HT-29 (cell line): ENCODE results near the gene TCL1B. TPM values are rescaled to one million over a fixed set of nuclear protein-coding genes. Genes with fewer than 3 reads are reported as not detected.
"Not testable (repeated sequence)": the region's sequence is repeated elsewhere in the genome, so short reads cannot be mapped to it uniquely, and the experiment has no call there.

Source experiments
- DNase-seq: peaks from one replicate; pipeline ENCODE4 v3.0.0-alpha.2; 2015; ENCODE audit warnings: low spot score
- total RNA-seq: library from RNA; depleted of rRNA; stranded (reverse); fragments of >200 nt; shearing (Covaris generic); gene quantifications from 2 replicates; pipeline ENCODE4 v1.2.3, GENCODE V29; 2014

Gene TCL1B
- total RNA-seq, 1 experiment from 2014 or later: not detected

DNA sequence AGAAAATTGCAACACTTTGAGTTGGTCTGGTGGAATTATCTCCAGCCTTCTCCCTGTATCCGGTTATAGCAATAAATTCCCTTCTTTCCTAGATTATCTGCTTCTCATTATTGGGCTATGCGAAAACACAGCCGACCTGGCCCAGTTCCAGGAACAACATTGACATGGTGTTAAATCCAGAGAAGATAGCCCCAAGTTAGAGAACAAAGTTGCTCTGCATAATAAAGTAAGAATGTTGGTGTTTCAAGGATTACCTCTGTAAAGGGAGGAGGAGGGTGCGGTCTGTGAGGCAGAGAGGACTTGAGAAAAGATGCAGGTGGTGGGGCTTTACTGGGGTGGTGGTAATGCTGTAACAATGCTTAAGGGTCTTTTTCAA lies 15.6 kb downstream of the TCL1B start:
- no peak for DNase-seq

DNA sequence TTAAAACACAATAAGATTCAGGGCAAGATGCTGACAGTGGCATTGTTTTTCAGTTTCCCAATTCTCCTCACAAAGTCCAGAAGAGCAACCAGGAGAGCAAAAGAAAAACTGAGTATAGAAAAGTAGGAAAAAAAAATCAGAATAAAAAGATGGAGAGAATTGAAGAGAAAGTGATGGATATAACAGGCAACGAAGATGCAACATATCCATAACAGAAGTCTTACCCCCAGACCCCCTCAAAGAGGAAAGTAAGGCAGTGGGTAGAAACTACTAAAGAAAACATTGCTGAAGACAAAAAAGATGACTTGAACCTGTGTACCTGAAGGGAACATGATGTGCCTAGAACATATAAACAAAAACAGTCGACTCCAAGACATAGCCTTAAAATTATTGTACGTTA lies 17.1 kb downstream of the TCL1B start:
- DNase-seq: no peak

DNA sequence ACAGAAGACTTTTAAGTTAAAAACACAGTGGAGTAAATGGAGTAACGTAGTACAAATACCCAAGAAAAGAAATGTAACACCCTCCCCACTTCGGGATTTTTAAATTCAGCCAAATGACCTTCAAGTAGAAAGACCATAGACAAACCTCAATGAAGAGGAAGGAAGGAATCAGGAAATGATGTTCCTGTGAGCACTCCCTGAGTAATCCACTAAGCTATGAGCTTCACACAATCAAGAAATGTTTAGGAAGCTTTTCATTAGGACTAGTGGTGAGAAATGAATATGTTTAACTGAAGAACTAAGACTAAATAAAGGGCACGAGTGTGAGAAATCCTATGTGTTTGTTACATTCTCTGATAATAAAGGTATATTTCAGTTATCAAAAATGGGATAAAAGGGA lies 17.6 kb downstream of the TCL1B start:
- no peak for DNase-seq

DNA sequence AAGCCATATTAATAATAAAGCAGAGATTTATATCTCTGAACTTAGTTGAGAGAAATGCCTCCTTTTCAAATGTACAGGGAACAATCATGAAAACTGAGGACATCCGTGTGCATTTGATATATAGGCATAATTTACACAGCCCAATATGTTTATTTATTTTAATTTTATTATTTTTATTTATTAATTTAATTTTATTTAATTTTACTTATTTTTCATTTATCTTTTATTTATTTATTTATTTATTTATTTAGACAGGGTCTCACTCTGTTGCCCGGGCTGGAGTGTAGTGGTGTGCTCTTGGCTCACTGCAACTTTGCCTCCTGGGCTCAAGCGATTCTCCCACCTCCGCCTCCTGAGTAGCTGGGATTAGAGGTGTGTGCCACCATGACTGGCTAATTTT lies 19.3 kb downstream of the TCL1B start:
- DNase-seq: no peak

DNA sequence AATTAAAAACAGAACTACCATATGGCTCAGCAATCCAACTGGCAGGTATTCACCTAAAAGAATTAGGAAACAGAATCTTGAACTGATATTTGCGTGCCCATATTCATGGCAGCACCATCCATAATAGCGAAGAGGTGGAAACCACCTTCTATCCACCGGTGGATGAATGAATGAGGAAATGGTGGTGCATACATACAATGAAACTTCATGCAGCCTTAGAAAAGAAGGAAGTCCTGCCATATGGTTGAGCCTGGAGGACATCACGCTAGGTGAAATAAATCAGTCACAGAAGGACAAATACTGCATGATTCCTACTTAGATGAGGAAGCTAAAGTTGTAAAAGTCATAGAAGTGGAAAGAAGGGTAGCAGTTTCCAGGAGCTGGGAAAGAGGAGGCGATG lies 21.1 kb downstream of the TCL1B start:
- DNase-seq: no peak

DNA sequence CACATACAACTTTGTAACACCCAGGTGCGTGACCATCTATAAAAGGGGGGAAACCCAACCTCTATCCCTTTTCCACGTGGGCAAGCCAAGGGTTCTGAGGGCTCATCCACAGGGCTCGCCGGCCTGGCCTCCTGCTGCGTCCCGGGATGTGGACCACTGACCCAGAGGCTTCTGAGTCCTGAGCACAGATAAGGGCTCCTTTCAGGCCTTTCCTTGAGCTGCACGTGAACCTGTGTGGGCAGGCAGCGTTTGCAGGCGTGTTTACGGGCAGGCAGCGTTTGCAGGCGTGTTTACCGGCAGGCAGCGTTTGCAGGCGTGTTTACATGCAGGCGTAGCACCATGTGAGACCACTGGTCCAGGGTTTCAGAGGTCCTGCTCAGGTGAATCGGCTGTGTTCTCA lies 23.9 kb downstream of the TCL1B start:
- no peak for DNase-seq

DNA sequence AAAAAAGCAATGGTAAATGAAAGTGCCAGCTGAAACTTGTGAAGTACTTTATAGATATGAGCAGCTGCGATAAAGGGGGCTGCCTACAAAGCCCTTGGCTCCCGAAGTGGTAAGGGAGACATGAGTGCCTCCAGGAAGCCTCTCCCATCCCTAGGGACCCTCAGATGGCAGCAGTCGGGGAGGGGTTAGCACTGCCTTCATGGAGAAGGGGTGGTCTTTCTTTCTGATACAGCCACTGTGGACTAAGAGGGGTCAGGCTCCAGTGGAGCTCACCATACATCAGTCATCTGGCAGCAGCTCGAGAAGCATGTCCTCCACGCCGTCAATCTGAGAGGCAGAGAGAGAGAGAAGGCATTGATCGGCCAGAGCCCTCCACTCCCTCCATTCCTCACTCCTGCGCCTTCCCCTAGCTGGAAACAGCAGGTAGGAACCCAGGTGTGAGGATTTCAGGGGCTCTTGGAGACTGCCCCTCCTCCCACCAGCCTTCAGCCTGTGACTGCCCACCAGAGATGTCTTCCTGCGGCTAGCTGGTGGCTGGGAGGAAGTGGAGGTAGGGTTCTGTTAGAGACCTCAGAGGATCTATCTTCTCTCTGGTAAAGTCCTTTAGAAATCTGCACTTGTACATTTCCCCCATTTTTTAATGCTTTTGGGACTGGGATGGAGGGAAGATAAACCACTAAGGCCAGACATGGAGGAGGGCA lies 25.4 kb downstream of the TCL1B start:
- DNase-seq: no peak

DNA sequence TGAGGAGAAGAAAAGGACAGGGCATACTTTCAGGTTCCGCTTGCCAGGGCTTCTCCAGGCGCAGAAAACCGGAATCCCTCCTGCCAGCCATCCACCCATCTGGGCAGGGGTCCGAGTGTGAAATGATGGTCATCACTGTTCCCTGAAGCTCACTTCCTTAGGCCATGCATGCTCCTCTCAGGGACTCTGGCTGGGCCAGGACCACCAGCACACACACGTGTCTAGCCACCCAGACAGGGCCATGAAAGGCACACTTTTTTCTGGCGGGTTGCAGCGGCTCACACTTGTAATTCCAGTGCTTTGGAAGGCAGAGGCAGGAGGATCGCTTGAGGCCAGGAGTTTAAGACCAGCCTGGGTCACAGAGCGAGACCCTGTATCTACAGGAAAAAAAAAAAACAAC lies 26.2 kb downstream of the TCL1B start:
- DNase-seq: no peak

DNA sequence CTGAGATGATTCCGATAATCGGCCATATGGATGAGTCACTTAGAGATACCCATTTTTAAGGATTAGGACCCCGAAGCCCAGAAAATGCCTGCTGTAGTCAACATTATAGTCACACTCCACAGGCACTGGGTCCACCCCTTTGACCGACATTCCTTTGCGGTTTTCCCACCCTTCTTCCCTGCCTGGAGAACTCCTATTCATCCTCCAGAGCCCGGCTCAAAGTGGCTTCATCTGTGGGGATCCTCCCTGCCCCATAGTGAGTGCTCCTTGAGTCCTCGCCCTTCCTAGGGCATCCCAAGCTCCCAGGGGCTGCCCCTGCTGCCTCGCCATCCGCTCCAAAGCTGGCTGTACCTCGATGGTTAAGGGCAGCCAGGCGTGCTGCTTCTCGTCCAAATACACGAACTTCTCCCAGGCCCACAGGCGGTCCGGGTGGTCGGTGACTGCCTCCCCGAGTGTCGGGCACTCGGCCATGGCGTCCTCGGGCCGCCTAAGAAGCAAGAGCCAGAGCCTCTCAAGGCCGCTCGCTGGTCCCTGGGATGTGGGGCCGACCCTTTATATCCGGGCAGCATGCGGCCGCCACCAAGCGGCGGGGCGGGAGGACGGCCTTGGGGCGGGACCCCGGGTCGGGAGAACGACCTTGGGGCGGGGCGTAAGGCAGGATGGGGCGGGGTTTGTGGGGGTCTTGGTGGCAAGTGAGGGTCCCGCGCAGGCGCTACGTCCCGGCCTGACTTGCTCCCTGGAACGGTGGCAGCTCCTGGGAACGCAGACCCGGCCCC lies 27.6 kb downstream of the TCL1B start, which contains the start of gene TCL1A:
TCL1A (minus strand) TSS at position 530 of the 776 bp plus-strand sequence; CDS start at position 471, 59 bp downstream.
- DNase-seq: no peak

DNA sequence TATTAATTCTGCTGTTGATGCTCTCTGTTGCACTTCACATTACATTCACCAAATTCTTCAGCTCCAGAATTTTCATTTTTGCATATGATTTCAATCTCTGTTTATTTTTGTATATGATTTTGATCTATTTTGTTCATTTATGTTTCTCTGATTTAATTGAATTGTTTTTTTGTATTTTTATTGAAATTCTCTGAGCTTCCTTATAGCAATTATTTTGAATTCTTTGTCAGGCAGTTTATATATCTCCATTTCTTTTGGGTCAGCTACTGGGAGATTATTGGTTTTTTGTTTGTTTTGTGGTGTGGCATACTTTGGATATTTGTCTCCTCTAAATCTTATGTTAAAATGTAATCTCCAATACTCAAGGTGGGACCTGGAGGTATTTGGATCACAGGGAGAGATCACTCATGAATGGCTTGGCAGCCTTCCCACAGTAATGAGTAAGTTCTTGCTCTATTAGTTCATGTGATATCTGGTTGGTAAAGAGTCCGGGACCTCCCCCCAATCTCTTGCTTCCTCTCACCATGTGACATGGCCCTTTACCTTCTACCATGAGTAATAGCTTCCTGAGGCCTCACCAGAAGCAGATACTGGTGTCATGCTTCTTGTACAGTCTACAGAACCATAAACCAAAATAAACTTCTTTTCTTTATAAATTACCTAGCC lies 36.4 kb downstream of the TCL1B start:
- no peak for DNase-seq

DNA sequence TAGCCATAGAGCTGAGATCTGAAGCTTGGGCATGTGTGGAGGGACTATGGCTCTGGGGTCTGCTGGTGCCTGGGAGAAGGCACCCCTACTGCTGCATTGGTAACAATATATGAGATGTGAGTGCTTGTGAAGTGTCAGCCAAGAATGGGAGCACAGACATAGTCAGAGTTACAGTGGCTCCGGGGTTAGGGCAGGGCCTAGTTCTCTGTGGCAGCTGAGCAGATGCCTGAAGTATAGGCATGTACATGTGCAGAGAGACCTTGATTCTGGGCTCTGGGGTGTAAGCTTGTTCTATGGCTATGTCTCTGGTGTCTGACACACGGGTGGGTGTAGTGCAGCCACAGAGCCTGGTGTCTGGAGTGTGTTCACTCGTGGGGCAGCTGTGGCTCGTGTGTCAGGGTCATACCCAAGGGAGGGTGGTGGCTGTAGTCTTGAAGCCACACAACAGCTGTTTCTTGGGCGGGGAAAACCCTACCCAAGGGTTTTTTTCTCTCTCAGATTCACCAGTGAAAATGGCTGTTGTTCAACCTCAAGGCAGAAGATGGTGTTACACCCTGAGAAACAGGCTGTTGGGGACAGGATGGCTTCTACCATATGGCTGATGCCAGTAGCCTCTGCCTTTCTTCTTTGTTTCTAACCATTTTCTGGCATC lies 39.6 kb downstream of the TCL1B start:
- DNase-seq: no peak

DNA sequence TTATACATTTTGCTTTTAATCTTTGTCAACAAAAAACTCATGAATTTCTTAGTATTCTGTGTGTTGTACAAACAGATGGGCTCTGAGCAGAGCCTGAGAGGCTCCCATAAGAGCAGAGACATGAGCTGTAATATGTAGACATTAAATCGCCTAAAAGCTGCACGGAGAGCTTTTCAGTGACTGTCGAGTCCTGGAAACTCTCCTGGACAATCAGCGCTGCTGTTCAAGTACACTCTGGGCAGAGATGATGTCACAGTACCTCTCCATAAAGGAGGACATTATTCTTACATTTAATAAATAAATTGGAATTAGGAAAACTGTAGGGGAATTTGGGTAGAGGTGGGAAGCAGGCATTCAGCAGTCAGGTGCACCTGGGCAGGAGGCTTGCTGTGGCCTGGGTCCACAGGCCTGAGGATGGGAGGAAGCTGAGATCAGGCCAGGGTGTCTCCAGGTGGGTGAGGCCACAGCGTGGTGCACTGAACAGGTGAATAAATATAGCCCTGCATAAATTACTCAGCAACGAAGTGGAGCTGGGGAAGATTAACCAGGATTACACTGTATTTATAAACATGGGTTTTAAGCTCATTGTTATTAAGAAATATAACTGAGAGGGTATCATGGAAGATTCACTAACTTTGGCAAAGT lies 41.0 kb downstream of the TCL1B start:
- no peak for DNase-seq

DNA sequence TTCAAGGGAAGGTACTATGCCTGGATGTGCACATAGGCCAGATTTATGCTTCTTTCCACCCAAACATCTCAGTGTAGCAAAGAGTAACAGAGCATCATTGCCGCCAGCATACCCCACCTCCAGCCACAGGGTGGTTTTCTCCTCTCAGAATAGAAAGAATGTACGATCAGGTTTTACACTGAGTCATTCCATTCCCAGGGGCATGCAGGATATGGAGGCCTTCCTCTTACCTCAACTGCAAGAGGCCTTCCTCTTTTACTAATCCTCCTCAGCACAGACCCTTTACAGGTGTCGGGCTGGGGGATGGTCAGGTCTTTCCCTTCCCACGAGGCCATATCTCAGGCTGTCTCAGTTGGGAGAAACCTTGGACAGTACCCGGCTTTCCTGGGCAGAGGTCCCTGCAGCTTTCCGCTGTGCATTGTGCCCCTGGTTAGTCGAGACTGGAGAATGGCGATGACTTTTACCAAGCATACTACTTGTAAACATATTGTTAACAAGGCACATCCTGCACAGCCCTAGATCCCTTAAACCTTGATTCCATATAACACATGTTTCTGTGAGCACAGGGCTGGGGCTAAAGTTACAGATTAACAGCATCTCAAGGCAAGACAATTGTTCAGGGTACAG lies 43.3 kb downstream of the TCL1B start:
- not testable (repeated sequence) for DNase-seq

DNA sequence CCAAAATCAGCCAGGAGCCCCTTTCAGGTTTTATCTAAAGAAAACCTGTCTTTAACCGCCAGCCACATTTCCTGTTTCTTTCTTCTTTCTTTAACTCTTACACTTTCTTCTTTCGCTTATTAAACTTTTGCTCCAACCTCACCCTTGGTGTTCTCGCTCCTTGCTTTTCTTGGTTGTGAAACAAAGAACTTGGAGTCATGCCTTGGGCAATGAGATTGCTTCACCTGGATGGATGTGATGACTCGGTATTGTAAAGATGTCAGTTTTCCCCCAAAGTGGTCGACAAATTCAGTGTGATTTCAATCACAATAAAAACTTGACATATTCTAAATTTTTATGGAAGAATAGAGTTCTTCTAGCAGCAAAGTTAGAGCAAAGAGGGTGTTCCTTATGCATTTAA lies 43.9 kb downstream of the TCL1B start:
- DNase-seq: no peak

DNA sequence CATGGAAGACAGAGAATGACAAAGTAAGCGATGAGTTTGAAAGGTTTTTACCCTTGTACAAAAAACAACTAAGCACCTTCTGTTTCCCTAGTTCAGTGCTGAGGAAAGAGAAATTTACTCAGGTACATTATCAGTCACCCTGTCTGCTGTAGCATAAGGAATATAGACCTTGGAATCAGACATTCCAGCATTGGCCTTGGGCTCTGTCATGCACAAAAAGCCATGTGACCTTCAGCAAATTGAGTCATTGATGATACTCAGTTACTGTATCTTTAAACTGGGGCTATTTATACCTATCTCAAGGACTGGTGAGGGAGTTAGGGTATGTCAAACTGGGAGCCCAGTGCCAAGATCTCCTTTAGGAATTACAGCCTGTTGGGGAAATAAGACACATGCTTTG lies 47.0 kb downstream of the TCL1B start:
- no peak for DNase-seq

DNA sequence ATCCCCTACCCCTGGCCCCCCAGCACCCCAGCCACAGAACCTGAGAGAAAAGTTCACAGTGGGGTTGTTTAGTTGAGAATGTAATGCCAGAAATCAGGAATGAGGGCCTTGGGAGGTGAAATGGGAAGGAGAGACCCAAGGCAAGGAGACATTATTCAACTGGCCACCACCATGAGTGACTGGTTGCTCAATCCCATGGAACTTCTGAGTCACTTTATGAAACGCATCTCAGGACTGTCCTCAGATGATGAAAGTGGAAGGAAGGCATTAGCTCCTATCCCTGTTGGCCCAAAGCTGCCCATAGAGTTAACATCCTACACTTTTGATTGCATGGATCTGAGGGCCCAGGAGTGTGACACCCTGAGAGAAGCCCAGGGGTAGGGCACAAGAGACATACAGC lies 53.1 kb downstream of the TCL1B start:
- DNase-seq: no peak

DNA sequence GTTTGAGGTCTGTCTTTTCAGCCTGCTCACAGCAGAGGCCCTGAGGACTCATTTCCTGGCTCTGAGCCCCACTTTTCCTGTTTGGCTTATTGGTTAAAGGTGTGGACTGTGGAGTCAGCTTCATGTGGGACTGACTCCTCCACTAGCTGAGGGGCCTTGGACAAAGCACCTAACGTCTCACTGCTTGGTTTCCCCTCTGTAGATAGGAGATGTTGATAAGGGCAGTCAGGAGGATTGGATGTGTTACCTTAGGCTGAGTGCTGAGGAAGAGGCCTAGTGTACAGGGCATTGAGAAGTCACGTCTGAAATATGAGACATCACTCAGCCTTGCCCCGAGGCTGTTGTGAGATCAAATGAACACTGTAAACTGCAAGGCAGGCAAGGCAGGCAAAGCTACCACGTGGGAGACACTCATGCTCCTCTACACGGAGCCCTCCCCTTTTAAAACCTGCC lies 54.8 kb downstream of the TCL1B start:
- no peak for DNase-seq

DNA sequence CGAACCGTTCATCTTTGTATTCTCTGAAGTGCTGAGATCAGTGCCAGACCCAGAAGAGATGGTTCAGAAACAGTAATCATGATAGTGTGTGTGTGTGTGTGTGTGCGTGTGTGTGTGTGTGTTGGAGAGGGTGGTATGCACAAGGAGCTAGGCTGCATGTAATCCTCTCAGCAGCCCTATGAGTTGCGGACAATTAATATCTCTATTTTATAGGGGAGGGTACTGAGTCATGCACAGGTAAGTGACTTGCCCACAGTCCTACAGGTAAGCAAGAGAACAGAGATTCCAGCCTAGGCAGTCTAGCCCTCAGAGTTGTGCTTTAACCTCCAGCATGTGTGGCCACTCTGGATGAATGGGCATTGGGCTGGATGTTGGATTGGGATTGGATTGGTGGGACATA lies 55.6 kb downstream of the TCL1B start:
- DNase-seq: no peak
